DMS79 (cell line): ENCODE data around the gene SKA3.
"Not testable (repeated sequence)": the region's sequence is repeated elsewhere in the genome, so short reads cannot be mapped to it uniquely, and the experiment has no call there.

Source experiments
- DNase-seq: peaks from one replicate; lab custom pipeline; 2025; lab: John Stamatoyannopoulos, UW

Gene SKA3

DNA sequence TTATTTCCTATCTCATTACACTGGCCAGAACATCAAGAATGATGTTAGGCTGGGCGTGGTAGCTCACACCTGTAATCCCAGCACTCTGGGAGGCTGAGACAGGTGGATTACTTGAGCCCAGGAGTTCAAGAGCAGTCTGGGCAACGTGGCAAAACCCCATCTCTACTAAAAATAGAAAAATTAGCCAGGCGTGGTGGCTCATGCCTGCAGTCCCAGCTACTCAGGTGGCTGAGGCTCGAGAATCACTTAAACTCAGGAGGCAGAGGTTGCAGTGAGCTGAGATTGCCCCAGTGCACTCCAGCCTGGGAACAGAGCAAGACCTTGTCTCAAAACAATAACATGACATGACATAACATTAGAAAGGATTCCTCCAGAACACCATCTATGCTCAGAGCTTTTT, 10.7 kb downstream of the SKA3 start:
- not testable (repeated sequence) for DNase-seq

DNA sequence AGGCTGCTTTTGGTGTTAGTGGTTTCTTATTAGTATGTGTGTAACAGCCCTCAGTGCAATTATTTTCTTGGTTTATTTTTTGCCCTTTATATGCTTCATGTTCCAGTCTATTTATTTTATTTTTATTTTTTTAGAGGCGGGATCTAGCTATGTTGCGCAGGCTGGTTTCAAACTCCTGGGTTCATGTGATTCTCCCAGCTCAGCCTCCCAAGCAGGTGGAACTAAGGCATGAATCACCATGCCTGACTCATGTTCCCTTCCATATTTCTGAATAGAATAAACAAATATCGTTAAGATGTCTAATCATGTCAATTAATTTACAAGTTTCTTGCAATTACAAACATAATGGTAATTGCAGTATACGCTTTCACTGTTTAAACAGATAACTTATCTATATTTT, 11.7 kb downstream of the SKA3 start:
- DNase-seq = no peak

DNA sequence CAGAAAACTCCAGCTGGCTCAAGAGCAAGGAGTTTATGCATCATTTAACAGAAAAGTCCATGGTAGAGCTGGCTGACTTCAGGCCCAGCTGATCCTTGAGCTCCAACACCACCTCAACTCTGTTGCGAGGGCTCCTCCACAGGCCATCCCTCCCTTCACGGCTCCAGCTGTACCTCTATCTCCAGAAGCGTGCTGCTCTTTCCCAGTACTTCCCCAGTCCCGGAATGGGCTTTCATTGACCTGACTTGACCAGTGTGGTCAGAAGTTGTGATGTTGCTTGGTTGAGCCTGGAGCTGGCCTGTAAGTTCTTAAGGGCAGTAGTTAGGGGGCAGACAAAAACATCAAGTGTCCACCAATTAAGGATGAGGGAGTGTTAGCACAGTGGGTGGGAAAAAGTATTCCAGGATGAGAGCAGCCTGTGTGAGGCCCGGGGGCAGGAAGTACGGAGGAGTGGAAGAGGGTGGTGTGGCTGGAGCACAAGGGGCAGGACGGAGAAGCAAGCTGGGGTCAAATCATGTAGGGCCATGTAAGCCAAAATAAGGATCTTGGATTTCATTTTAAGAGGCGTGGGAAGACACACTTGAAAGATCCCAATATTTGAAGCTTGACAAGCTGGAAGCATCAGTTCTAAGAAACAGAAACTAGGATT, 24.0 kb downstream of the SKA3 start:
- no peak for DNase-seq

DNA sequence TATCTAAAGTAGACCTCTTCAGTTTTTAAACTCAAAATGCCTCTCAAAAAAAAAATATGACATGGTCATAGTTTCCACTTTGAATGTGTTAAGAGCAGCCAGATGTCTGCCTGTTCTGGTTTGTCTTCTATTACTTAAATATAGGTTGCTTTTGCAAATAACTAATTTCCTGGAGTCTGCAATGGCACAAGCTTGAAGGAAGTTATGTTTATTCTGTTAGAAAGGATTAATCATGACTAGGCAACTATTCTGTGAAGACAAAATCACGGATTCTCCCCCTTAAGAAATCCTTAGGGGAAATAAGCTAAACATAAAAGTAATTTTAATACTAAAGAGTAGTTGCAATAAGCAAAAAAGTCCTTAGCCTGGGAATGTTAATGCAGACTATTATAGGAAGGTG, 26.3 kb downstream of the SKA3 start:
- DNase-seq = no peak

DNA sequence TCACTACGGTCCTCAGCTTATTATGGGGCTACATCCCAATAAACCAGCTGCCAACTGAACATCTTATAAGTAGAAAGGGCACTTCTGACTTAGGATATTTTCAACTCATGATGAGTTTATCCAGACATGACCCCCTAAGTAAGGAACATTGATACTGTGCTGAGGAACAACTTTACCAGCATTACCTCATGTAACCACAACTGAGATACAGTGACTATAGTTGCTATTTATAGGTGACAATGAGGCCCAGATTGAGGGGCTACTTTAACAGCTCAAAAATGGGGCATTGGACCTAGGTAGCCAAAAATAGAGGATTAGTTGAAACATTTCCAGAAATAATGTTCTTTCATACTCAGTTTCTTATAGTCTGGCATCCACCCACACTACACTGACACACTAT, 26.8 kb downstream of the SKA3 start:
- DNase-seq = no peak

DNA sequence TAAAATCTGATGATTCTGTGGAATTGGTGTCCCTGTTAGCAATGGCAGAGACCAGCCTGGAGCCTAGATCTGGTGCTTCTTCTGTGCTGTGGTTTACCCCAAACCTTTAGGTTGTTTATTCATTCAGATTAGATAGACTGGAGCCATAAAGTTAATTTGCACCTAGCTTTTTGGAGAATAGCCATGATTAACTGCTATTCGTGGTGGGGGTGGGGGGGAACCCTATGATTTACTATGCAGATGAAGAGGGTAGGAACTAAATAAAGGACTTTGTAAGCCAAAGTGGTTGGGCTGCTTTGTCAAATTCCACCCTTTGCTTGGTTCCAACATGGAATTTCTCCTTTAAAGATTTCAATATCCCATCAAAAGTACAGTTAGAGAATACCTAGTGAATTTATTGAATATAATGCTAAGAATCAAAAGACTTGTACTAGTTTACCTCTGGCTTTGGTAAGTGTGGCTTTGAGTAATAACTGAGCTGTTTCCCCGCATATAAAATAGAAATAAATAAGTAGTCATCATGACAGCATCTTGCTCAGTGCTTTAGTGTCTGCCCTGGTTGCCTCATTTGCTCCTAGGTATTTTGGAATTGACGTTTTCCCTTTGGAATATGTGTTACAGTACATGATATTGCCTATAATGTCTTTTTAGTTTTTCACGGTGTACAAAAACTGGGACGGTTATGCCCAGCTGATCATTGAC, 27.6 kb downstream of the SKA3 start:
- DNase-seq = no peak

DNA sequence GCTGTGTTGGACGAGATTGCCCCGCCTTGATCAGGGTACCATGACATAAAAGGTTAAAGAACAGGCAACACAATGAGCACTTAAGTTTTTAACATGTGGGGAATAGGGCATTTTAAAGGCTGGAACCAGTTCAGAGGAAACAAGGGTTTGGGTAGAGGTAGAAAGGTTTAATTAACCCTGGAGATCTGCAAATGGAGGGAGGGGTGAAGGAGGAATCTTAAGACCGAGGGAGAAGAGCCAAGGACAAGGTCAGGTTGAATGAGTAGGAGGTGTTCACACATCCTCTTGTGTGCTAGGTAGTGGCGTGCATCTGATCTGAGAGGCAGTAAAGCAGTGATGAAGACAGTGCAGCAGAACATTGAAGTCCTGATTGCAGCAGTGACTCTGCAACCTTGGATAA, 28.5 kb downstream of the SKA3 start:
- no peak for DNase-seq

DNA sequence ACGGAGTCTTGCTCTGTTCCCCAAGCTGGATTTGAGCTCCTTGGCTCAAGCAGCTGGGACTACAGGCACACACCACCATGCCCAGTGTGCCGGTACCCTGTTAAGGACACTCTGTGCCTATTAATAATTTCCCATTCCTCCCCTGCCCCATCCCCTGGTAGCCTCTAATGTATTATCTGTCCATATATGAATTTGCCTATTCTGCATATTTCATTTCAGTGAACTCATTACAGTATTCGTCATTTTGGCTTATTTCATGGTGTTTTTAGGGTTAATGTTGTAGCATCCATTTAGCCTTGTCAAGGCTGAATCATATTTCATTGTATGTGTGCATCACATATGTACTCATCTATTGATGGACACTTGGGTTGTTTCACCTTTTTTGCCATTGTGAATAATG, 33.6 kb downstream of the SKA3 start:
- DNase-seq = no peak

DNA sequence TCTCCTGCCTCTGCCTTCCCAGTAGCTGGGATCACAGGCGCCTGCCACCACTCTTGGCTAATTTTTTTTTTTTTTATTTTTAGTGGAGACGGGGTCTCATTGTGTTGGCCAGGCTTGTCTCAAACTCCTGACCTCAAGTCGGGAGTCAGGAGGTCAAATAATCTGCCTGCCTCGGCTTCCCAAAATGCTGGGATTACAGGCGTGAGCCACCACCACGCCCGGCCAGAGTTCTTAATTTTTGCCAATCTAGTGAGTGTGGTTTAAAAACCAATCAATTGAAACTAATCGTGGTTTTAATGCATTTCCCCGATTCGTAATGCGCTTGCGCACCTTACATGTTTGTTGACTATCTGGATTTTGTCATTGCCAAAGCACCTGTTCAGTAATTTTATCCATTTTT, 37.0 kb downstream of the SKA3 start:
- no peak for DNase-seq

DNA sequence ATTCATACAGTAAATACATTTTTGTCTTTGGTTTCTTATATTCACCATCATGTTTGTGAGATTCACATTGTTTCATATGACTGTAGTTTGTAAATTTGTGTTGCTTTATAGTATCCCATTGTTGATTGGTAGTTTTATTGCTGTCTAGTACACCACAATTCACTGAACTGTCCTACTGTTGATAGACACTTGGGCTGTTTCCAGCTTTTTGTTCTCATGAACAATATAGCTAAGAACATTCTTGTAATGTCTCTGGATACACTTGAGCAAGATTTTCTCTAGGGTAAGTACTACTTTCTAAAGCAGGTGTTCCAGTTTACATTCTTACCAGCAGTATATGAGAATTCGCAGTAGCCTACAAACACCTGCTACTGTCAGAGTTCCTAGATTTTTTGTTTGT, 37.8 kb downstream of the SKA3 start:
- DNase-seq = no peak

DNA sequence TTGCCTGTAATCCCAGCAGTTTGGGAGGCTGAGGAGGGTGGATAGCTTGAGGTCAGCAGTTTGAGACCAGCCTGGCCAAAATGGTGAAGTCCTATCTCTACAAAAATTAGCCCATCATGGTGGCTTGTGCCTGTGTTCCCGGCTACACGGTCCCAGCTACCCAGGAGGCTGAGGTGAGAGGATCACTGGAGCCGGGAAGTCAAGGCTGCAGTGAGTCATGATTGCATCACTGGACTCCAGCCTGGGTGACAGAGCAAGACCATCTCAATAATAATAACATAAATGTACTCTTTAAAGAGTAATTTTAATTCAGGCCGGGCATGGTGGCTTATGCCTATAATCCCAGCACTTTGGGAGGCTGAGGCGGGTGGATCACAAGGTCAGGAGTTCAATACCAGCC, 38.7 kb downstream of the SKA3 start:
- no peak for DNase-seq

DNA sequence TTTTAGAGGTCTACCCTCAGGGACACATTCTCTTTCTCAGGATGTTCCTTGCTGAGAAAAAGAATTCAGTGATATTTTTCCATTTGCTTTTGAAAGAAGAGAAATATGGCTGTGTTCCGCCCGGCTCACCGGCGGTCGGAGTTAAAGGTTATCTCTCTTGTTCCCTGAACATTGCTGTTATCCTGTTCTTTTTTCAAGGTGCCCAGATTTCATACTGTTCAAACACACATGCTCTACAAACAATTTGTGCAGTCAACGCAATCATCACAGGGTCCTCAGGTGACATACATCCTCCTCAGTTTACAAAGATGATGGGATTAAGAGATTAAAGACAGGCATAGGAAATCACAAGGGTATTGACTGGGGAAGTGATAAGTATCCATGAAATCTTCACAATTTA, 40.5 kb downstream of the SKA3 start:
- not testable (repeated sequence) for DNase-seq

DNA sequence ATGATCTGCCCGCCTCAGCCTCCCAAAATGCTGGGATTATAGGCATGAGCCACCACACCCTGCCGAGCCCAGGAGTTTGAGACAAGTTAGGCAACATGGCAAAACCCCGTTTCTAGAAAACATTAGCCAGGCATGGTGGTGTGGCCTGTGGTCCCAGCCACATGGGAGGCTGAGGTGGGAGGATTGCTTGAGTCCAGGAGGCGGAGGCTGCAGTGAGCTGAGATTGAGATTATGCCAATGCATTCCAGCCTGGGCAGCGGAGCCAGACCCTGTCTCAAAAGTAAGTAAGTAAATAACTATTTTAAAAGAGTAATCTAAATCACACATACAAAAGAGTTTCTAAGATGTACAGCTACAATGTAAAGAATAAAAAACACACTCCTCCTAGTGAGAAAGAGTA, 41.9 kb downstream of the SKA3 start:
- DNase-seq = no peak

DNA sequence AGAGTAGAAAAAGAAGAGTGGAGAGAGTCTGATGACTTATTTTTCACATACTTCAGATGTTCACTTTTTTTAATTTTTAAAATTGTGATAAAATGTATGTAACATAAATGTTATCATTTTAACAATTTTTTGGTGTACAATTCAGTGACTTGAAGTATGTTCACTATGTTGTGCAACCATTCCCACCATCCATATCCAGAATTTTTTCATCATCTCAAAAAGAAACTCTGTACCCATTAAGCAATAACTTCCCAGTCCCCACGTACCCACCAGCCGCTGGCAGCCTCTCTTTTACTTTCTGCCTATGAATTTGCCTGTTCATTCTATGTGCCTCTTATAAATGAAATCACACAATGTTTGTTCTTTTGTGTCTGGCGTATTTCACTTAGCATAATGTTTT, 43.3 kb downstream of the SKA3 start:
- no peak for DNase-seq

DNA sequence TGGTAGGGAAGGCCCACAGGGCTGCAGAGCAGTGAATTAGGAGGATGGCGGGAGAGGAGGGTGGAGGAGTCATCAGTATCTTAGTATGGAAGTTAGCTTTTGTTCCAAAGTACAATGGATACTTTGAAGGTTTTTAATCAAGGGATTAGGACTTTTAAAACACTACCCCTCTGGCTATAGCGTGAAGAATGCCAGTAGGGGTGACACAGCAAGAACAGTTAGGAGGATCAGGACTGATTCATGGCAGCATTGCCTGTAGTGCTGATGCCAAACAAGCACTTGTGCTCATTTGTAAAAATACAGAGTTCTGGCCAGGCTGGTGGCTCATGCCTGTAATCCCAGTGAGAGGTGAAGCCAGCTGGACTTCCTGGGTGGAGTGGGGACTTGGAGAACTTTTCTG, 46.2 kb downstream of the SKA3 start:
- no peak for DNase-seq

DNA sequence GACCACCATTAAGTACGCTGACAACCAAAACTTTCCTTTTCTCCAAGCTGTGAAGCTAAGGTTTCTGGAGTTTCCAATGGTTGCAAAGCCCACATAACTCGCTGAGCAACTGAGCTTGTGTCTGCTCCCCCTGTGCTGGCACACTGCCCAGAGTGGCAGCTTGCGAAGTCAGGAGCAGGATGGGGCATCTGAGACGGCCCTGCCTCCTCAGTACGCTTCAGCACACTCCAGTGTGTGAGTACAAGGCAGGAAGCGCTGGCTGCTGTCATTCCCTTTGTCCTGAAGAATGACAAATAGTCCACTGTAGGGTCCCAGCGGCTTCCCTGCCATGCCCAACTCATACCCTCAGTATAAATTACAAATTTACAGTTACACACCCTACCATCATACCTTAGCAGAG, 51.5 kb downstream of the SKA3 start:
- peak; percentile 69 for DNase-seq

DNA sequence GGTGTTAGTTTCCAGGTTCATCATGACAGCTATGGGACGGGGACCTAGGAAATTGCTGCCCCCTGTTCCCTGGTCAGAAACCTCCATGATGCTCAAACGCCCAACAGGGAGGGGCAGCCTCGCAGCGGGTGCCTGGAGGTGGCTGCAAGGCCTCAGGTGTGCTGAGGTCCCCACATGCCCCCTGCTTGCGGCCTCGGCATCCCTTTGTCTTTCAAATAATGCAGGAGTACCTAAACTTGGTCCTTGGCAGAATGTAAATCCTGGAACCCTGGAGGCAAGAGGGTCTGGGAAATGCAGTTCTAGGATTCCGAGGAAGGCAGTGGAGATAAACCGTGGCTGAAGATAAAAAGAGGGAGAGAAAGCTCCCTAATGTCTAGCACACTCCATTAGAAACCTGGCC, 52.4 kb downstream of the SKA3 start:
- DNase-seq = no peak

DNA sequence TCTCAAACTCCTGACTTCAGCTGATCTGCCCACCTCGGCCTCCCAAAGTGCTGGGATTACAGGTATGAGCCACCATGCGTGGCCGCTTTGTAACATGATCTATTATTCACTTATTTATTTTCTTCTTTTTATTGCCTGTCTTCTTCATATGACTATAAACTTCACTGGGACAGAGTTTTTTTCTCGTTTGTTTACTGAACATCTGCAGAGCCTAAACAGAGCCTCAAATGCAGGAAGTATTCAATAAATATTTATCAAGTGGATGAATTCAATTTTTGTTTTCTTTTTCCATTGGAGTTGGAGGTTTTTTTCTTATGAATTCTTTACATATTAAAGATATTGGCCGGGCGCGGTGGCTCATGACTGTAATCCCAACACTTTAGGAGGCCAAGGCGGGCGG, 54.7 kb downstream of the SKA3 start:
- no peak for DNase-seq

DNA sequence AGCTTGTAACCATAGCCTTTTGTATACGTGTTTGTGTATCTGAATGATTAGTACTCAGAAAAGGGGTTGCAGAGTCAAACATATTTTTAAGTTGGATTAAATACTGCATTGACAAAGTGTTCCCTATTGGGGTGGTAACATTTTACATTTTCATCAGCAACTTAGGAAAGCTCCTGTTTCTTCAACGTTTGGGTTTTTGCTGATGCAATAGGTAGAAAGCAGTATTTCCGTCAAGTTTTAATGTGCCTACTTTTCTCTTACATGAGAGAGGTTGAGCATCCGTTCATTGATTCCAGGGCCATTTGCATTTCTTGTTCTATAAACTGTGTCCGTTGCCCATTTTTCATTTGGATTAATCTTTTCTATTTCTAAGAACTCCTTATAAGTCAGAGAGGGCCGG, 56.2 kb downstream of the SKA3 start:
- no peak for DNase-seq

DNA sequence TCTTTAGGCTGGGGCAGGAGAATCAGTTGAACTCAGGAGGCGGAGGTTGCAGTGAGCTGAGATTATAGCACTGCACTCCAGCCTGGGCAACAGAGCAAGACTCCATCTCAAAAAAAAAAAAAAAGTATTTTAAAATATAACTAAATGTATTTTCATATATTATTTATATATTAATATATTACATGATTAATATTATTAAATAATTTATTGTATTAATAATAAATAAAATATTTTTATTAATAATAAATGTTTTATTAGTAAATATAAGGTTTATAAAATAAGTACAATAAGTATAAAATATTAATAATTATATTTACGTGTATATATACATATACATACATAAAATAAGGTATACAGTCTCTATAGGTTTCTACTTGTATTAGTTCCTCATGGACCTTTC, 56.8 kb downstream of the SKA3 start:
- no peak for DNase-seq

DNA sequence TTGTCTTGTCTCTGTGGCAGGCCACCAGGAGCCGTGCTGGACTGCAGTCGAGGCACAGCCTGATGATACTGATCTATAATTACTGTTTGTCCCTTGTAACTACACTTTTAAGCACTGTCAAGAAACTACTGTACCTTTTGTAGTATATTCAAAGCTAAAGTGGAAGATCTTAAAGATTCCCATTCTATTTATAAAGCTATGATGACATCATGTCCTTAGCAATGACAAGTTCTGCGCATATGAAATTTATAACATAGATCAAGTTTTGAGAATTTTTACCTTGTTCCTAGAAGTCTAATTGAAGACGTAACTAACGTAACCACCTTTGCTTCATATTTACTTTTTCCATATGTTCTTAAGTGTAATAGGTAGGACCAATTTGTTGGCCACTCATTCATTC, 58.2 kb downstream of the SKA3 start:
- DNase-seq = no peak

DNA sequence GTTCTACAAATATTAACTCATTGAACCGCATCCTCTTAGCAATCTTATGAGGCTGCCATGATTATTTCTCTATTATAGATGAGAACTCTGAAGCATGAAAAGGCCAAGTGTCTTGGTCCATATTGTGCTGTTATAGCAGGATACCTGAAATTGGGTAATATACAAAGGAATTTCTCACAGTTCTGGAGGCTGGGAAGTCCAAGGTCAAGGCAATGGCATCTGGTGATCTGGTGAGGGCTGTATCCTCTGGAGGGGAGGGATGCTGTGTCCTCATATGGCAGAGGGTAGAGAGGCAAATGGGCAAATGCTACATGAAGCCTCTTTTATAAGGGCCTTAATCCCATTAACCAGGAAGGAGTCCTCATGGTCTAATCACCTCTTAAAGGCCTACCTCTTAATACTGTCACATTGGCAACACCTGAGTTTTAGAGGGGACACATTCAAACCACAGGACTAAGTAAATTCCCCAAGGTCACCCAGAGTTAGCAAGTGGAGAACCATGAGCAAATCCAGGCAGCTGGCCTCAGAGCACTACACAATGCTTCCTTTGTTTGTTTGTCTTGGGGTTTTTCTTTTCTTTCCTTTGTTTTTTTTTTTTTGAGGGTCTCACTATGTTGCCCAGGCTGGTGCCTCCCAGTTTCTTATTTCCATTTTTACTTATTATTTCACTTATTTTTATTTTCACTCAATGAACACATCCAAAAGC, 59.1 kb downstream of the SKA3 start:
- DNase-seq = no peak

DNA sequence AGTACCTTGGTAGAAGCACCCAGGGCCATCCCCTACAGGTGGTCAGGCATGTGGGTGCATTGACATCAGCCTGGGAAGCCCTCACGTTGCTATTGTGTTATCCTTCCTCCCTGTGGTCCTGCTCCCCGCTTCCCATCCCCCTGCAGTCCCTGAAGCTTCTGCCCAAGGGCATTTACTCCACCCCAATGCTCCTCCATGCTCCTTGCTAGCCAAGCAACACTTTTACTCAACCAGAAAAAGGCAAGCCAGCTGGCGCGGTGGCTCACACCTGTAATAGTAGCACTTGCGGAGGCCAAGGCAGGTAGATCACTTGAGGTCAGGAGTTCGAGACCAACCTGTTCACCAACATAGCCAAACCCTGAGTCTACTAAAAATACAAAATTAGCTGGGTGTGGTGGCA, 60.2 kb downstream of the SKA3 start:
- DNase-seq = no peak

DNA sequence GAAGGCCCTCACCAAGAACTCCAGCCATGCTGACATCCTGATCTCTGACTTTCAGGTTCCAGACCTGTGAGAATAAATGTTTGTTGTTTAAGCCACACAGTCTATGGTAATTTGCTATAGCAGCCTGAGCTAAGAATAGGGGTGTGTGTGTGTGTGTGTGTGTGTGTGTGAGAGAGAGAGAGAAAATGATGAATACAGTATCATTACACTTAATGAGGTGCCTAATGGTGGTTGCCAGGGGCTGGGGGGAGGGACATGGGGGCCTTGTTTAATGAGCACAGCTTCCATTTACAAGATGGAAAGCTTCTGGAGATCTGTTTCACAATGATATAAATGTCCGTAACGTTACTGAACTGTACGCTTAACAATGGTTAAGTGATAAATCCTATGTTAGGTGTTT, 61.1 kb downstream of the SKA3 start:
- DNase-seq = no peak
